NOMO-1 treated with dmso at 0.1 percent for 144 hours (cell line): ENCODE measurements around the gene SLC7A4.
"Not testable (repeated sequence)": the region's sequence is repeated elsewhere in the genome, so short reads cannot be mapped to it uniquely, and the experiment has no call there.

Experiments
- DNase-seq: peaks from one replicate; lab custom pipeline; 2025; ENCODE audit not compliant: unreplicated experiment; lab: John Stamatoyannopoulos, UW

SLC7A4 gene

DNA sequence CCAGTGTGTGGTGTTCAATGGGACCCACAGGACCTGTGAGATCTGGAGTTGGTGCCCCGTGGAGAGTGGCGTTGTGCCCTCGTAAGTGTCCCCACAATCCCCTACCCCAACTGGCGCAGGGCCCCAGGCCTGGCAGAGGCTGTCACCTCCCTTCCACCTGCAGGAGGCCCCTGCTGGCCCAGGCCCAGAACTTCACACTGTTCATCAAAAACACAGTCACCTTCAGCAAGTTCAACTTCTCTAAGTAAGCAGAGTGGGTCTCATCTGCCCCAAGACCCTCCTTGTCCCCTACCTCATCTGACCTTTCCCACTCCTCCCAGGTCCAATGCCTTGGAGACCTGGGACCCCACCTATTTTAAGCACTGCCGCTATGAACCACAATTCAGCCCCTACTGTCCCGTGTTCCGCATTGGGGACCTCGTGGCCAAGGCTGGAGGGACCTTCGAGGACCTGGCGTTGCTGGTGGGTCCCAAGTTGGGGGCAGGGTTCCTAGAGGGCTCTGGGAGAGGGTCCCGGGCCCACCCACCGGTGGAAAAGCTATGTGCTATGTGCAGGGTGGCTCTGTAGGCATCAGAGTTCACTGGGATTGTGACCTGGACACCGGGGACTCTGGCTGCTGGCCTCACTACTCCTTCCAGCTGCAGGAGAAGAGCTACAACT, 9.3 kb downstream of the SLC7A4 start:
- DNase-seq = no peak

- DNase-seq = no peak
Observed at GRCh38 chr22:21022507-21022906, 9.9 kb downstream of the SLC7A4 start.

GRCh38 chr22:21020802-21021429, 11.4 kb downstream of the SLC7A4 start:
- peak; percentile 3 for DNase-seq

GRCh38 chr22:21018314-21018713, 14.0 kb downstream of the SLC7A4 start:
- no peak for DNase-seq

GRCh38 chr22:21016644-21017420, 15.5 kb downstream of the SLC7A4 start:
- DNase-seq = no peak

DNA sequence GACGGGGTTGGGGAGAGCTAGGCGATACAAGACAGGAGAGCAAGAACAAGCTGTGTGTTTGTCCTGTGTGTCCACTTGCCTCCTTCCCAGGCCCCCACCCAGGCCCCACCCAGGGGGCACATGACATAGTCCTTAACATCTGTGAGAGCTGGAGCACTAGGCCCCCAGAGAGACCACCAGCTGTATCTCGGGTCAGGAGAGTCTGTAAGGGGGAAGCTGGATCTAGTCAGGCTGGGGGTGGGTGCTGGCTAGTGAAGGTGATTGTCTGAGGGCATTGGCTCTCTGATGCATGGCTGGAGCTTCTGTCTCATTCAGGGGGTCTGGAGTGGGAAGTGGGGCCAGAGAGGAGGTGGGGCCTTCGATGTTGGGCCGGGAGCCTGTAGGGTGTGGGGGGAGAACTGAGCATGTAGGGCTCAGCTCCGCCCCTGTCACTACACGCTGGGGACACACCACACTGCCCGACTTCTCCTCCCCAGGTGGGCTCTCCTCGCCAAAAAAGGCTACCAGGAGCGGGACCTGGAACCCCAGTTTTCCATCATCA, 16.8 kb downstream of the SLC7A4 start:
- DNase-seq = no peak

DNA sequence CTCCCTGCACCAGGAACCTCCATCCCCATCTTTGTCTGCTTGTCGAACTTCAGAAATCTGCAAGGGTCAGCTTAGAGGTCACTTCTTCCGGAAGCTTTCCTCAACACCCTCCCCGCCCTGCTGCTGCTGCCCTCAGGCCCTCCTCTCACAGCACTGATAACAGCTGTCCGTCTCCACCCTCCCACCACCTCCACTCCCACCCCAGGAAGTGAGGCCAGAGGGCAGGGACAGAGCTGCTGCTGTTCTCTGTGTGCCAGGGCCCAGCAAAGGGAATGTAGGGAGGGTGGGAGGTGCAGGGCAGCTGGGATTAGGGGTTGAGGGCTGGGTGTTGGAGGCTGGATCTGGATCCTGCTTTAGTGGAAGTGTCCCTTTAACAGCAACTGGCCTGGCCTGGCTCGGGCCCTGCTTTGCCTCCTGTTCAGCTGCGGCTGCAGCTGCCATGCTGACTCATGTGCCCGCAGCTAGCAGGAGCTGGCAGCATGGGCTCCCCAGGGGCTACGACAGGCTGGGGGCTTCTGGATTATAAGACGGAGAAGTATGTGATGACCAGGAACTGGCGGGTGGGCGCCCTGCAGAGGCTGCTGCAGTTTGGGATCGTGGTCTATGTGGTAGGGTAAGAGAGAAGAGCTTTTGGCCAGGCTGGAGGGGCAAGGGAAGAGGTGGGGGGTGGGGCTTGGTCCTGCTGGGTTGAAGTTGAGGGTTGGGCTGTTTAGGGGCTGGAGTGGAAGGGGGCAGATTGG, 17.5 kb downstream of the SLC7A4 start, which contains the start of gene P2RX6:
P2RX6 (plus strand) TSS at position 440 of the 740 bp plus-strand sequence; CDS start at position 450, 10 bp downstream.
- no peak for DNase-seq

GRCh38 chr22:21014202-21014725, 18.1 kb downstream of the SLC7A4 start:
- DNase-seq = peak; percentile 89

DNA sequence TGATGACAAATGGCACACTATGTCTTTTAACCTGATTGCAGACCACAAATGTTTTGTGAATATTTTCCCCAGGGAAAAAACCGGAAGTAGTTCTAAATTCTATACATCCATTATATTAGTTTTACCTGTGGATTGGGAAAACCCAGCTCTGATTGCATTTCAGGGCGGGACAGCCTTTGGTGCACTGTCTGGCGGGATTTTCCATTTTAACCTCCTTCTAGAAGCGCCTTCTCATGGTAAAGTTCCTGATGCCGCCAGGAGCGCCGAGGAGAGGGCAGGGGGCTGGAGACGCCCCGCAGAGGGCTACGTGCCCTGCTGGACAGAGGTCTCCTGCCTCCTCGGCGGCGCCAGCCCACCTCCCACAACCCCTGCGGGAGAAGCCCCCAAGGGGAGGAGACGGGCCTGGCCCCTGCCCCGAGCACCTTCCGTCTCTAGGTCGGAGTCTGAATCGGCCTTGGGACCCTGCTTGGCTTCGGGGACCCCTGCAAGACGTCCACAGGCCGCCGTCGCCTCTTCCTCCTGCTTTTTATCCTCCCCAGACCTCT, 18.6 kb downstream of the SLC7A4 start:
- DNase-seq = no peak

GRCh38 chr22:21012446-21013407, 19.6 kb downstream of the SLC7A4 start:
- no peak for DNase-seq

DNA sequence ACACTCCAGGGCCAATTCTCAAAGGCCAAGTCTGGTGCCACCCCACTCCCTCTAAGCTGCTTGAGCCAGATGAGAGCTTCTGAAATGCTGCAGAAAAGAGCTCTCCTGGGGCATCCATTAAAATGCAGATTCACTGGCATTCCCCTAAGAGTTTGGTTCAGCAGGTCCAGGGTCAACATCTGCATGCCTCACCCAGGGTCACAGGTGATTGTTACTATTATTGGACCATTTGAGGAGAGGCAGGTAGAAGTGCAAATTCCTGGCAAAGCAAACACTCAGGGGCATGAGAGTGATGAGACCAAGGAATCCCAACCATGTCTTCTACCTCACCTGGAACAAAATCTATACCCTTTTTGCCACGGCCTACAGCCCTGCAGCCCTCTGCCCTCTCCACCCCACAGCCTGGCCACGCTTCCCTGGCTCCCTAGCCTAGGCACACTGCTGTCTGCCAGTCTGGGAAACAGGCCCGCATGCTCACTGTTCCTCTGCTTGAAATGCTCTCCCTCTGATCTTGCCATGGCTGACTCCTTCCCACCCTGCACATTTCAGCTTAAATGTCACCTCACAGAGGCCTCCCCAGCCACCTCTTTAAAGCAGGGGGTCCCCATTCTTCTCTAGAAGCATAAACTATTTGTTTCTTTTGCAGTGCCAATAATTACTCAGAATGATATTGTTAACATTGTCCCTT, 21.8 kb downstream of the SLC7A4 start:
- no peak for DNase-seq

DNA sequence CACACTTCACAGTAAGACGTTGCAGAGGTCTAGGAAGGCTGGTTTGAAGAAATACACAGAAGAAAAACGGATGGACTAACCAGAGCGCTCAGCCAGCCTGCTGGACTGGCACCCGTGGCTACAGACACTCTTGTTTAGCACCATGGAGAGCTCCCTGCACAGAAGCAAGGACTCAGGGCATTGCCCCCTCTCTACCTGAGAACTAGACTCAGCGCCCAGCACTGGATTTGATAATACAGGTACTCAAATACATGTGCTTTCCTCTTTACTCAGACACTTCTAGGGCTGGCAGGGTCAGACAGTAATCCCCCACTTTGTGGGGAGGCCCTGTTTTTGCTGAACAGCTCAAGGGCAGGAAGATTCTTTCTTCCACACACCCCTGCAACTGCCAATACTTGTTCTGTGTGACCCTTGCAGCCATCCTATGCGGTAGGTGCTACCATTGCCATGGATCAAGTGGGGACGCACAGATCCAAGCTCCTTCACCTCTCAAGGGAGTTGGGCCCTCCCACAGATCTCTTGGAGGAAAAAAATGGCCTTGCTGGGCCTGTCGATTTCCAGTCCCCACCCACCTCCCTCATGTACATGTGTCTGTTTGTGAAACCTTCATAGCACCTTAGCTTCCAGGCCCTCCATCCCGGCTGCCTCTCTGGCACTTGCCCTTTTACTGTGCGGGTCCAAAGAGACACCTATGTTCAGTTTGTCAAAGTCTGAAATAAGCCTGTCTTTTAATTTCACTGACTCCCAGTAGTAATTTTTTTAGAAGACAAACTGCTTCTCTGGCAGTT, 22.5 kb downstream of the SLC7A4 start:
- no peak for DNase-seq

DNA sequence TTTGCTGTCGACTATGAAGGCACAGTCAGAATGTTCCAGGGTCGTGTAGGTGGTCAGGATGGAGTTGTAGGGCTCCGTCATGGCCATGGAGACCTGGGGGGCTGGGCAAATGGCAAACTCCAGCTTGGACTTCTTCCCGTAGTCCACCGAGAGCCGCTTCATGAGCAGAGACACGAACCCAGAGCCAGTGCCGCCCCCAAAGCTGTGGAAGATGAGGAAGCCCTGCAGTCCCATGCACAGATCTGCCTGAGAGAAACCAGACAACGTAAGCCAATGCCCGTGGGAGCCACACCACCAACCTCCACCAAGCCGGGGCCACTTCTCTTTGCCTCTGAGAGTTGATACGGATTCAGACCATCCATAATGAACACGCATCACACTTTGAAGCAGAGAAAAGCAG, 23.2 kb downstream of the SLC7A4 start:
- not testable (repeated sequence) for DNase-seq

DNA sequence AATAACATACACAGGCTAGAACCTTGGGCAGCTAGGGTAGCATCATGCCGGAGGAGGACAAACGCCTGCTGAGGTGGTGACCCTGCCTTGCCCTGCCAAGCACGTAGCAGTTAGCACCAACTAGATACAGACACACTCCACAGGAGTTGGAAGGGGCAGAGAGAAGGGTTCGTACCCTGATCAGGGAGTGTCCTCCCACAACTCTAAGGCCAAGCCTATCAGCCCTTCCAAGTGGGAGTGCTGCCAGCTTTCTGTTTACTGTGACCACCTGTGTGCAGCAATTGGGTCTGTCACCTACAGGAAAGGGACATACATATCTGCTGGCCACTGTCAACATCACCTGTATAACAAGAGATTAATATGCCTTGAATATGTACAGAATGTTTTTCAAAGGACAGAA, 28.6 kb downstream of the SLC7A4 start:
- no peak for DNase-seq

- DNase-seq = peak; percentile 98
Observed at GRCh38 chr22:21001601-21002325, 30.6 kb downstream of the SLC7A4 start, which contains the start of gene THAP7. Gene THAP7, minus strand, starts transcription at chr22:21002118. Its CDS starts 207 bp downstream, at chr22:21001911.

DNA sequence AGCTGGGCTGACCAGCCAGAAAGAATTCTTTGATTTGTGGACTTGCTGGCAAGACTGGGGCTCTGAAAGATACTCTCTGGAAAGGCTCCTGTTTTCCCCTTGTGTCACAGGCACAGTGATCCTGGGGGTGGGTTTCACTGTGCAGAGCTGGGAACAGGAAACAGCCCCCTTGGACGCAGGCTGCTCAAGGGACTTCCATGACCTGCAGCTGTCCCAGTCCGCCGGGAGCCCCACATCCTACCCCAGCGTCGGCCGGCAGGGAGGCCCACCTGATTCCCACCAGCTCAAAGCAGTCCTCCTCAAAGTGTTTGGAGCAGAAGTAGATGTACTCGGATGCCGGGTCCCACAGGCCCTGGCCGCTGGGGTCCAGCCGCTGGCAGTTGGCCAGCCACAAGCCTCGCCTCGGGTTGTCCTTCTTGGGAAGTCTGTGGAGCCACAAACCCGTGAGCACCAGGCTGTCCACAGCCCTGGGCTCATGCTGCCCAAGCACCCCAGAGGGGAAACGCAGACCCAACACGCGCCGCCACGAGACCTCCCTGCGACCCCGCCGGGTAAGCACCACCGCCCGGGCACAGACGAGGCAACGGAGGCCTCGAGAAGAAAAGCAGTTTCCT, 31.3 kb downstream of the SLC7A4 start:
- DNase-seq = no peak
